Neural crest cell (in vitro differentiated cells): ENCODE results near the gene NFATC1. TPM values are rescaled to one million over a fixed set of nuclear protein-coding genes. Genes with fewer than 3 reads are reported as not detected.

ENCODE experiments used
- DNase-seq: peaks from one replicate; pipeline ENCODE4 v3.0.0; 2021; ENCODE audit warnings: low read depth, mixed read lengths, low spot score
- H3K27ac Mint-ChIP-seq: one replicate; pipeline ENCODE4 v1.8.0; 2021; ENCODE audit warnings: mild to moderate bottlenecking, mixed read lengths; ENCODE audit not compliant: unreplicated experiment
- H3K27me3 Mint-ChIP-seq: 2 replicates; pipeline ENCODE4 v1.8.0; 2021; ENCODE audit warnings: low read depth, mild to moderate bottlenecking, mixed read lengths
- H3K36me3 Mint-ChIP-seq: 2 replicates; pipeline ENCODE4 v1.8.0; 2021; ENCODE audit warnings: low read depth, mild to moderate bottlenecking, mixed read lengths
- H3K4me1 Mint-ChIP-seq: 2 replicates; pipeline ENCODE4 v1.8.0; 2021; ENCODE audit warnings: mixed read lengths
- H3K4me3 Mint-ChIP-seq: one replicate; pipeline ENCODE4 v1.8.0; 2021; ENCODE audit warnings: mild to moderate bottlenecking, mixed read lengths
- H3K9me3 Mint-ChIP-seq: 2 replicates; pipeline ENCODE4 v1.8.0; 2021; ENCODE audit warnings: mixed read lengths
- CTCF ChIP-seq: fragments of 200-600 bp; sonication (generic); conservative IDR thresholded peaks from 2 replicates; pipeline ENCODE4 v1.5.0; 2021; ENCODE audit warnings: antibody characterized with exemption, mild to moderate bottlenecking
- total RNA-seq: library from RNA; stranded (reverse); gene quantifications from 2 replicates; pipeline ENCODE4 v1.2.1, GENCODE V29; 2021

Gene NFATC1
- total RNA-seq, 1 donor from 2014 or later: 2.4 TPM

DNA sequence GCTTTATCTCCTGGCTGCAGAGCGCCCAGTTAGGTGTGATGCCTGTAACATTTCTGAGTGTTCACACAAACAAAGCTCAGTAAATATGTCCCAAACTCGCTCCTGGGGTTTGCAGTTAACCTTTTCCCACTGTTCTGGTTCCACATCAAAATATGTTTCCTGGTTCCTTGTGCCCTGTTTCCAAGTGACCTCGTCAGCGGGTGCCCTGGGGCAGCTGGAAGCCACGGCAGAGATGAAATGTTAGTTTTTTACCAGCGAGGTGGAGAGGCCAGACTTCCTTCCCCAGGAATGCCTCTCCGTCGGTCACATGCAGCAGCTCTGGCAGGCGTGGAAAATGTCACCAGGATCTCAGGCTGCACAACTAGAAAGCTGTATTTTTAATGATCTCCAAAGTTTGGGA, 18.2 kb downstream of the NFATC1 start:
- Mint-ChIP-seq H3K4me3 (no peak overlapping the region), H3K9me3 (no peaks in the 10 kb centered on the region), H3K27ac (no peak overlapping the region), H3K4me1 (peaks cover 19% of the 10 kb centered on the region), H3K36me3 (no peaks in the 10 kb centered on the region), H3K27me3 (no peaks in the 10 kb centered on the region)
- DNase-seq: no peak
- TF ChIP-seq CTCF: no peak

- Mint-ChIP-seq H3K27ac (peak overlapping the region; percentile 50), H3K36me3 (no peaks in the 10 kb centered on the region), H3K27me3 (no peaks in the 10 kb centered on the region), H3K4me3 (no peak overlapping the region), H3K4me1 (peaks cover 19% of the 10 kb centered on the region), H3K9me3 (no peaks in the 10 kb centered on the region)
- TF ChIP-seq CTCF: no peak
- DNase-seq: no peak
Observed at GRCh38 chr18:79416022-79416676, 20.4 kb downstream of the NFATC1 start.

GRCh38 chr18:79416677-79417052, 20.9 kb downstream of the NFATC1 start:
- H3K4me1 Mint-ChIP-seq: peaks cover 18% of the 10 kb centered on the region
- no peaks in the 10 kb centered on the region for H3K36me3 Mint-ChIP-seq
- no peak for TF ChIP-seq CTCF
- H3K9me3 Mint-ChIP-seq: no peaks in the 10 kb centered on the region
- no peaks in the 10 kb centered on the region for H3K27me3 Mint-ChIP-seq
- H3K4me3 Mint-ChIP-seq: no peak overlapping the region
- H3K27ac Mint-ChIP-seq: no peak overlapping the region
- no peak for DNase-seq

DNA sequence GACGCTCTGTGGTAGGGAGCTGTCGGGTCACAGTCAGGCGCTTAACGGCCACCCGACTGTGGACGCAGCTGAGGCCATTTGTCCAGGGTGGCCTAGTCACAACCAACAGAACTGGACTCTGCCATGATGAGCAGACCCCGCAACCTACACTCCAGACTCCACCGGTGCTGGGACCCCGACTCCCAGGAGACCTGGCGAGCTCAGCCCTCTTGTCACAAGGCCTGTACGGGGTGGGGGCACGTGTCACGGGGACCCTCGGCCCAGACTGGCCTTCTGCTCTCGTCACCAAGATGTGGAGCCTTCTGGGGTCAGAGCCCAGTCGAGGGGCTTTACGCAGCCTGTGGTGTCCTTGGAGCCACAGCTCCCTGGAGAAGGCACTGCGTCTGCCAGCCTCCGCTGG, 22.5 kb downstream of the NFATC1 start:
- H3K4me1 Mint-ChIP-seq: peaks cover 3% of the 10 kb centered on the region
- H3K36me3 Mint-ChIP-seq: no peaks in the 10 kb centered on the region
- no peak for DNase-seq
- H3K27me3 Mint-ChIP-seq: no peaks in the 10 kb centered on the region
- H3K9me3 Mint-ChIP-seq: no peaks in the 10 kb centered on the region
- TF ChIP-seq CTCF: no peak
- no peak overlapping the region for H3K27ac Mint-ChIP-seq
- no peak overlapping the region for H3K4me3 Mint-ChIP-seq

- DNase-seq: no peak
- Mint-ChIP-seq H3K36me3 (no peaks in the 10 kb centered on the region), H3K9me3 (no peaks in the 10 kb centered on the region), H3K4me3 (no peak overlapping the region), H3K4me1 (peaks cover 3% of the 10 kb centered on the region), H3K27ac (no peak overlapping the region), H3K27me3 (no peaks in the 10 kb centered on the region)
- TF ChIP-seq CTCF: no peak
Observed at GRCh38 chr18:79418642-79419041, 22.9 kb downstream of the NFATC1 start.
